HG03175 (cell line): ENCODE data around the gene ANKS1A.
"Not testable (repeated sequence)": the region's sequence is repeated elsewhere in the genome, so short reads cannot be mapped to it uniquely, and the experiment has no call there.

Source experiments
- ATAC-seq: cut with Tn5 transposase; IDR thresholded peaks from one replicate; pipeline ENCODE4 v1.9.1; 2021; ENCODE audit warnings: mild to moderate bottlenecking, moderate library complexity; ENCODE audit not compliant: unreplicated experiment

ANKS1A gene

DNA sequence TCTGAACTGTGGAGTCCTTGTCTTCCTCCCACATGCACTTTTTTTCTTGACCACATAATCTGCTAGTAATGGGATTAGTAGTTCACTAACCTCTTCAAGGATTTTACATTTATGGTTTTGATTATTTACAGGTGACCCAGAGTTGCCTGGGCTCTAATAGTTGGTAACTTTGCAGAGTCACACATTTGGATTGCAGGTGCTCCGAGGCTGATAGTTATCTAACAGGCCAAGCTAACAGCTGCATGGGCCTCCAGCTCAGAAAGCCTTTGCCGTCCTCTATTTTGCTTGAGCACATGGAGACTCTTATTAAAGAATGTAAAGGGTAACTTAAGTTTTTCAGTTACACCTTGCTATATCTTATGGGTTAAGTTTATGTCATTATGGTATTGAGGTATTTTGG lies 95.4 kb downstream of the ANKS1A start:
- no peak for ATAC-seq

DNA sequence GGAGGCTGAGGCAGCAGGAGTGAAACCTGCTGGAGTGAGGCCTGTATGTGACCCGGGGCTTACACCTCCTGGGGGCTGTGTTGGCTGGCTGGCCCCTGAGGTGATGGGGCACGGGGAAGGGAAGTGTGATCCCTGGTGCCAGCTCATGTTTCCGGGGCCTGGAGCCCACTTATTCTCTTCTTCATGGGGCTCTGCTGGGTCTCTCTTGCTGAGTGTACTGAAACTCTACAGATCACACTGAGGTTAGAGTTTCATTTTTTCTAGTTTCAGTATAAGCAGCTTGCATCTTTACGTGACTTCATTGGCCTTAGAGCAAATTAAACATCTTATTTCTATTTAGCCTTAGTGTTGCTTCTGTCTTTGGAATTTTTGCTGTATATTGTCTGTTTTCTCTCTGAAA lies 96.2 kb downstream of the ANKS1A start:
- no peak for ATAC-seq

DNA sequence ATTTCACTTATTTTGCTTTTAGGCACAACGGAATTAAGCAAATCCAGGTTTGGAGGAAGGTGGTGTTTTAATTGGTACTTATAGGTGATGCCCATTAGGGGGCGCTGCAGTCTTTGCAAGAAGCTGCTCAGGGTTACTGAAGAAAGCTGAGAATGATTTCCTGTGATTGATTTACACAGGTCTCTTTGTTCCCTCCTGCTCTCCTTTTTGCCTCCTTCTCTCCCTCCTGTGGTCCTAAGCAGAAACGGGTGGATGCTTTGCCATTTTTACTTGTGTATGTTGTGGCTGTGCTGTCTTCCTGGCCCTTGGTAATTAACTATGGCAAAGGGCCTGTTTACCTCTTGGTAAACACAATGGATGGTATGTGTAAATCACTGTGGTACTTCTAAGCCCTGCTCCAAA lies 97.8 kb downstream of the ANKS1A start:
- no peak for ATAC-seq

DNA sequence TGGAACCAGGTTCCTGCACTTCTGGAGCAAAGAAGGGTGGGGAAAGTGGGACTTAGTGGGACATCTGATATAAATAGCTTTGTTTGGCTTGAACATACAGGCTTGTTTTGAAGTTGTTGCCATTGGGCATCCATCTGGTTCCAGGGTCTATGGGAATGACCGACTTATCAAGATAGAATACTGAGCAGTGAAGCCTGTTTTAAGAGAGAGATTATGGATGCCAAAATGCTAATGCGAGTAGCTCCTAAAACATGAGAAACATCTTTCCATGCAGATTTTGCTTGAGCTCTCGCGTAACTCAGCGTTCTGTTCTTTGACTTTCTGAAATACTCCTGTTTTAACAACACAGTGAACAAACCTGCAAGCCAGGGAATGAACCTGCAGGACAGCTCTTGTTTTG lies 98.5 kb downstream of the ANKS1A start:
- no peak for ATAC-seq

DNA sequence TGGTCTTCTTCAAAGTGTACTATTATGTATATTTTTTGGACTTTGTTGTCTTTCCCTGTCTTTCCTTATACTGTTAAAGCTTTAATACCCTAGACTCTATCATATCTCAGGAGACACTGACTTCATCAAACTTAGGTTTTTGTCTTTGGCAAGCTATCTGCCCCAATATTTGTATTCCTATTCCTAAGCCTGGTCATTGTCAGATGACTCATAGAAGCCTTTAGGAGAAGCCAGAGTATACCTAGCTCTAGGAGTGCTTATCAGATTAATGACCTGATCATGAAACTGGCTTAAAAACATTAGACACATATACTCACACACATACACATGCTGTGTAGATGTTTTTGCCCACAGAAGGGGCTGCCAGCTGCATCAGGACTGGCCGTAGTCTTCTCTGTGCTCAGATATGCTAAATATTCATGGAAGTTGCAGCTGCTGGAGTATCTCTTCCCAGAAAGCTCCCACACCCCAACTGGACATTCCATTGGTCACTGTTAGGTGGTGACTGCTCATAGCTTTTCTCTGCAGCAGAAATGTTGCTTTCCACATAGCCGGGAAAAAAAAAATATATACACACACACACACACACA lies 102.0 kb downstream of the ANKS1A start:
- ATAC-seq = no peak

DNA sequence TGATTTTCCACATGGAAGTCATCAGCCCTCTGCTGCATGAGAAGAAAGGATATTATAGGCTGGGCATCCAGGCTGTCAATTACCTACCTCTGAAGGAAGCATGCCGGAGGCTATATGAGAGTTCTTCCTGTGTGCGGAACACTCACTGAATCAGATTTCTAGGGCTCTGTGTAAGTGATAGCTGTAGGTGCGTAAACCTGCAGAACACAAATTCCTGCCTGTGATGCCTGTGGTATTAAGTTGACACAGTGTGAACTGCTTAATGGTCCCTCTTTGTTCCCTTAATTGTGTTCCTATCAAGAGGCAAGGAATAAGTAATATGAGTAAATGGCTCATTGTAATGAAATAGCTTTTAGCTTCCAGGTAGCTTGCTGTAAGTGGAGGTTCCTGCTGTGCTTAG lies 103.3 kb downstream of the ANKS1A start:
- no peak for ATAC-seq

DNA sequence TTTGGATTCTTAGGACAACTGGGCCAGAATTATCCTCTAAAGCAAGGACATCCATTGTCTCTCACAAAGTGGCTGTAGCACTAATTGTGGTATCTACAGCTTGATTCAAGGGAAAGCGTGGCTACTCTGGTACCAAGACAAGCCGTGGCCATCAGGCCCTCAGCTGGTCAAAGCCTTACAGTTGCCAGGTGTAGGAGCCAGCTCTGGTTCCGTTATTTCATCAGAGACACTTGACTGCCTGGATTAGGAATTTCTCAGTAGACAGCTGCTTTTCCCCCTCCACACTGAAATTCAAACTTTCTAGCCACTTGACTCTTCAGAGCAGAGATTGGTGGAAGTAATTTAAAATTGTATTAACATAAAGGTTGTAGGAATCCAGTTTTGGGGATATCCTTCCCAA lies 104.2 kb downstream of the ANKS1A start:
- ATAC-seq = no peak

DNA sequence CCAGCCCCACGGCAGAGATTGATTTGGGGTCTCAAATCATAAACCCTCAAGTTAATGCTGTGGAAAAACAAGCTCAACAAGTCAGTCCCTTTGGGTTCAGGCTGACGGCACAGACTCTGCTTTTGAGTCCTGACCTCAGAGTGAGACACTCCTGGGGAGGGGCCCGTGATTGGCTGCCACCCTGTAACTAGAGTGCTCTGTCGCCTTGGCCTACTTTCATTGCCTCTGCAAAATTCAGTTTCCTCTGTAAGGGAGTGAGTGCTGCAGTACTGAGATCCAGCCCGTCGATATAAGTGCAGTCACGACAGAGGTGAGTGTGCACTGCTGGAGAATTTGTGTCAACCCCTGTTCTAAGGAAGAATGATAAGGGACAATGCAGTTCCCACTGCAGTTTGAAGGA lies 105.6 kb downstream of the ANKS1A start:
- no peak for ATAC-seq

DNA sequence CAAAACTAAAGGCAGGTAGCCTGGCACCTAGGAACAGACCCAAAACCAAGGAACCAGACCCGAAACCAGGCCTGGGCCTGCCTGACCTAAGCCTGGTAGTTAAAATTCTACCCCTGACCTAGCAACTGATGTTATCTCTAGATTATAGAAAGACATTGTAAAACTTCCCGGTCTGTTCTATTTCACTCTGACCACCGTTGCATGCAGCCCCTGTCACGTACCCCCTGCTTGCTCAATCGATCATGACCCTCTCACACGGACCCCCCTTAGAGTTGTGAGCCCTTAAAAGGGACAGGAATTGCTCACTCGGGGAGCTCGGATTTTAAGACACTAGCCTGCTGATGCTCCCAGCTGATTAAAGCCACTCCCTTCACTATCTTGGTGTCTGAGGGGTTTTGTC lies 109.4 kb downstream of the ANKS1A start:
- ATAC-seq = not testable (repeated sequence)

DNA sequence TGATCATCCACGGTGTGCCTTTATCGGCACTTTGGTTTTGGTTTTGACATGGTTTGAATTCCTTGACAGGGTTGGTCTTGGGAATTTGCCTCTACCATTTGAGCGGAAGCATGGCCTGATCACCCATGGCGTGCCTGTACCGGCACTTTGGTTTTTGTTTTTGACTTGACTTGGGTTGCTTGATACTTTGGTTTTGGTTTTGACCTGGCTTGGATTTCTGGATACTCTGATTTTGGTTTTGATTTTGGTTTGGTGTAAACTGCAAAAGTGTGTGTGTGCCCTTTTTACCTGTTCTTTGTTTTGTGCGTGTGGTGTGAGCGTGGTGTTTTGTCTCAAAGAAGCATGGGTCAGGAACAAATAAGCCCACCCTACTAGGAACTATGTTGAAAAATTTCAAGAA lies 110.1 kb downstream of the ANKS1A start:
- ATAC-seq = not testable (repeated sequence)

DNA sequence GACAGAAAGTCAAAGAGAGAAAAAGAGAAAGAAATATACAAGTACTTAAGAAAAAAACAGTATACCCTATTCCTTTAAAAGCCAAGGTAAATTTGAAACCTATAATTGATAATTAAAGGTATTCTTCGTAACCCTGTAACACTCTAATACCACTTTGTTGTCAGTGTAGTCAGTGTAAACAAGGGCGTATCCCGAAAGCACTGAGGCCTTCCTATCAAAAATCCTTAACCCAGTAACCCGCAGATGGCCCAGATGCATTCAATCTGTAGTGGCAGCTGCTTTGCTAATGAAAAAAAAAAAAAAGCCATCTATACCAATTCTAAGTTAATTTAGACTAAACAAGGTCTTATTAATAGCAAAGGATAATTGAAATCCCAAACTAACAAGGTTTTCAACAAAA lies 110.9 kb downstream of the ANKS1A start:
- not testable (repeated sequence) for ATAC-seq

DNA sequence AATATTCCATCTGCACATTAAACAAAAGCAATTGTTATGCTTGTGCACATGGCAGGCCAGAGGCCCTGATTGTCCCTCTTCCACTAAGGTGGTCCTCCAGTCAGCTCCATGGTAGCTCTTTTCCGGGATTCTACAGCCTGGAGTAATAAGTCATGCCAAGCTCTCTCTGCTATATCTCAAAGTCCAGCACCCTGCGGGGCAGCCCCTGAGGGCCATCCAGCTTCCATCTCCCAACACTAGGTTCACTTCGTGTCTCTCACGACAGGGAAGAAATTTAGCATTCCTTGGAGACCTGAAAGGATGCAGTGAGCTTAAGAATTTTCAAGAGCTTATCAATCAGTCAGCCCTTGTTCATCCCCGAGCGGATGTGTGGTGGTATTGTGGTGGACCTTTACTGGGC lies 112.3 kb downstream of the ANKS1A start:
- not testable (repeated sequence) for ATAC-seq

DNA sequence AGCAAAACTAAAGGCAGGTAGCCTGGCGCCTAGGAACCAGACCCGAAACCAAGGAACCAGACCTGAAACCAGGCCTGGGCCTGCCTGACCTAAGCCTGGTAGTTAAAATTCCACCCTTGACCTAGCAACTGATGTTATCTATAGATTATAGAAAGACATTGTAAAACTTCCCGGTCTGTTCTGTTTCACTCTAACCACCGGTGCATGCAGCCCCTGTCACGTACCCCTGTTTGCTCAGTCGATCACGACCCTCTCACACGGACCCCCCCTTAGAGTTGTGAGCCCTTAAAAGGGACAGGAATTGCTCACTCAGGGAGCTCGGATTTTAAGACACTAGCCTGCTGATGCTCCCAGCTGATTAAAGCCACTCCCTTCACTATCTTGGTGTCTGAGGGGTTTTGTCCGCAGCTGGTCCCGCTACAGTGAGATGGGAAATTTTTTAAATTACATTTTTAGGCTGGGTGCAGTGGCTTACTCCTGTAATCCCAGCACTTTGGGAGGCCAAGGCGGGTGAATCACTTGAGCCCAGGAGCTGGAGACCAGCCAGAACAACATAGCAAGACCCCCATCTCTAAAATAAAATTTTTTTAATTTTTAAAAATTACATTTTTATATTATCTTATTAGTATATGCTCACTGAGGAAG lies 115.0 kb downstream of the ANKS1A start:
- ATAC-seq = not testable (repeated sequence)

DNA sequence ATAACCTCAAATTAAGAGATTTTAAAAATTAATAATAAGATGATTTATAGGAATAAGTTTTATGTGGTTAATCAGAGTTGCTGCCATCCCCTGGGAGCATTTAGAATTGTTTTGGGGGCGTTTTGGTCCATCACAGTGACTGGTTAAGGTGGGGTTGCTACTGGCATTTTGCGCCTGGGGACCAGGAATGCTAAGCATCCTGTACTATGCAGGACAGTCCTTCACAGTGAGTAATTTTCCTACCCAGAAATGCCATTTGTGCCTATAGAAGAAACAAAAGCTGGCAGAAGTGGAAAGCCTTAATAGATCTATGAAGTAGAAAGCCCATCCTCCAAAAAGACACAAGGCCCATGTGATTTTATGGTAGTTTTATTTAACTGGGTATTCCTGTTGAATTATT lies 118.0 kb downstream of the ANKS1A start:
- ATAC-seq = no peak

DNA sequence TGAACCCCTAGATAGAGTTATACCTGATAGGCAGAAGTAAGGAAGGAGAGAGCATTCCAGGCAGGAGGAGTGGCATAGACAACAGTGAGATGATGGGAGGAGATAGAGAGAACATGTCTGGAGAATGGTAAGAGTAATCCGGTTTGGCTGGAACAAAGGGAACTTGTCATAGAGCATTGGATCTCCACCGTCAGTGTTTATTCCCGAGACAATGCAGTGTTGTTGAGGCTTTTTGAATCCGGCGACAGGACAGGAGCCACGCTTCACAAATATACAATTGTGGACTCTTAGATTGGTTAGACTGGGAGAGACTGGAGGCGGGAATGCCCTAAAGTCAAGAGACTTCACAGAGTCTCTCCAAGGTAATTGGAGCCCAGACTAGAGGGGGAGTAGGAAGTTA lies 119.8 kb downstream of the ANKS1A start:
- no peak for ATAC-seq

DNA sequence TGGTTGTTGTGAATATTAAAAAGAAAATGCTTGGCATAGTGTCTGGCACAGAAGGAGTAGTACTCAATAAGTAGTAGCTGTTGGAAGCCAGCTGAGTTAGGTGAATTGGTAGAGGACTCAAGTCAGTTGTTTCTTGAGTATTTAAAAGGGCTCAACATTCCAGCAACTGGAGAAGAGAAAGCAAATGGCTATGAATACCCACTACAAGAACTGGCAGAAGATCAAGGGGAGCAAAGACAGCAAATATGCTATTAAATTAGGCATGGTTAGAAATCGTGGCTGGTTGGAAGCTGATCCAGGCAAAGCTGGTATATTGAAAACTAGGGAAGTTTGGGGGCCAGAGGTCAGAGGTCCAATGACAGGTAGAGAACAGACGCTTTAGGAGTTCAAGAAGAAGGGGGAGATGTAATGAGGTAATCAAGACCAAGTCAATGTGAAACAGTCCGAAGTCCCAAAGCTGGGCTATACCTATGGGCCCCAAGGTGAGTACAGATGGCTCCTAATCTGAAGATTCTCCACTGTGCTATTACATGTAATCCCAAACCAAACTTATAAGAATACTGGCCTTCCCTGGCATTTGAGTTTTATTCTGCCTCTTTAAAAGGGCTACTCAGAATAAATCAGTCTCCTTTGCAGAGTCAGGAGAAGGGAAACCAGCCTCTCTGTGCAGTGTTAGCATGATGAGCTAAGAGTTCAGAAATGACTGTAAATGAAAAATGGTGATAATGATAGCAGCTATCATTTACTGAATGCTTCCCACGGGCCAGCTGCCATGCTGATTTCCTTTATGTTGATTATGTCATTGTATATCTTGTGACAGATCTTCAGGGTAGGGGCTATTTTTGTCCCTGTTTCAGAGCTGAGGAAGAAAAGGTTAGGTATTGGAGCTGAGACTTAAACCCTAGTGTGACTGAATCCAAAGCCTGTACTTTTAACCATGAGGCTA lies 122.3 kb downstream of the ANKS1A start:
- no peak for ATAC-seq

DNA sequence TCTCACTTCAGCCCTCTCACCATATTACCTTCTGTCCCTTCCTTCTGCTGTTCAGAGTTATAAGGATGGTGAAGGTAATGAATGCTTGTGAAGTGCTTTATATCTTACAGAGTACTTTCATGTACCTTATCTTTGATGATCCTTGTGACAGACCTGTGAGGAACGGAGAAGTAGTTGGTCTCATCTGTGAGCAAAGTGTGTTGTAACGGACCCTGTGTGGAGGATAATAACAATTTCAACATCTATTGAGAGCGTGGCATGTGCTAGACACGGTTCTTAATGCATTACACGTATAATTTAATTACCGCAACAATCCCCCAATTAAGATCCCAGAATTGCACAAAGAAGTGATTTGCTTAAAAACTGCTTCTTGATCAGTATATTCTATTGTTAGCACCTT lies 124.6 kb downstream of the ANKS1A start:
- no peak for ATAC-seq

DNA sequence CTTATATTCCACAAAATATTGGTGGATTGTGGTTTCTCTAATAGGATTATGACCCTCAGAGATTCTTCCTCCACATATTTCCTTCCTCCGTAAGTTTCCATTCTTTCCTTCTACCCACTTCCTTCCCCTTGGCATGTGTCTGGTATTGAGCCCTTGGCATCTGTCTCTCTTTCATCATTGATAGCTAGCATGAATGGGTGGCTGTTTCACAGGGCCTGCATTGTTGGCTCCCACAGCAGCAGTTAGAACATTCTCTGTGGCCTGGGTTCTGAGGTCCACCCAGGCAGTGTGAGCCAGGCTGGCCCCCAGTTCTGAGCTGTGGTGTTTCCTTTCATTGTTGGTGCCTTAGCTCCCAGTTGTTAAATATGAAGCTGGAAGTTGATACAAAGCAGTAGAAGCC lies 125.3 kb downstream of the ANKS1A start:
- no peak for ATAC-seq

DNA sequence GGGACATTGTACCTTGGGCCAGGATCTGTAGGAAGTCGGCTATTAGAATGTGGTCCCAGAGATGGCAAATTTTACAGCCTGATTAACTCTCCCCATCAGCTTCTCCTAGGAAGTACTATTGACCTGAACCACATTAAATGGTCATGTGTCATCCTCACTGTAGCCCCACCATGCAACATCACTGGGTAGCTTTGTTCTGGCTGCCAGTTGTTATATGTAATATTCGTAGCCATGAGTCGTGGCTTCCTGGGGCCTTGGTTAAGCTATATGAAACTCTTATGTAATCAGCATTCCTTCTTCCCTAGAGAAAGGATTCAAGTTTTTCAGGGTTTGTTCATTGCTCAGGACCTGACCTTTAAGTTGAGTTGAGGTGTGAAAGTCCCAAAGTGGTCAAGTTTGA lies 125.7 kb downstream of the ANKS1A start:
- ATAC-seq = no peak

DNA sequence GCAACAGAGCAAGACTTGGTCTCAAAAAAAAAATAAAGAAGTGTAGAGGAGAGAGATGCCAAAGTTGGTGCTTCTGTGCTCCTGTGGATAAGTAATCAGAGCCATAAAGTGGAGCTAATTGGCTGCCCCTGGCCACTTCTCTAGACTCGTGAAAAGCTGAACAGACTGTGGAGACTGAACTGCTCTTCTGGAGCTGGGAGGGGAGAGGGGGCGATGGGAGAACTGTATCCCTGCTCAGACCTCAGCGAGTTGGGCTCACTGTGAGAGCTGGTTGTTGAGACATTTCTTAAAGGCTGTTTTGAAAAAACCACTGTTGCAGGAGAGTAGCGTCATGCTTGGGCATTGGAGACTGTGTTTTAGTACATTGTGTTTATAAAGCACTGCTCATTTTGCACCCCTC lies 126.4 kb downstream of the ANKS1A start:
- no peak for ATAC-seq

DNA sequence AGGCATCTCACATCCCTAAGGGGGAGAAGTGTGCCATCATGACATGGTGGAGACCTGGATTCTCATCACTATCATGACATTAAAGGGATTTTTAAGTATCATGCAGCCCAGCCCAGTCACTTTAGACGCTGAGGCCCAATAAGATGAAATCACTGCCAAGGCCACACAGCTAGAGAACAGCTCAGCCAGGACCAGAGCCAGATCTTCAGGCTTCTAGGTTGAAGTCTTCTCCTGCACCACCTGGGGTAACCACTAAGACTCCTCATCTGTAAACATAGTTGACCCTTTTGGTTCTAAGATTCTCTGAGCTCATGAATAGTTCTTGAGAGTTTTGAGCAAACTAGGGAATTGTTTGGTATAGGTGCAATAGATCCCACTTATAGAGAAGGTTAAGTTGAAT lies 126.9 kb downstream of the ANKS1A start:
- no peak for ATAC-seq
